Measurements from ENCODE around the gene GTF2H1.
A peak's percentile ranks its signal among the peaks of the same experiment; 100 is the strongest.
"Not testable (repeated sequence)": the region's sequence is repeated elsewhere in the genome, so short reads cannot be mapped to it uniquely, and the experiment has no call there.

The GTF2H1 gene

DNA sequence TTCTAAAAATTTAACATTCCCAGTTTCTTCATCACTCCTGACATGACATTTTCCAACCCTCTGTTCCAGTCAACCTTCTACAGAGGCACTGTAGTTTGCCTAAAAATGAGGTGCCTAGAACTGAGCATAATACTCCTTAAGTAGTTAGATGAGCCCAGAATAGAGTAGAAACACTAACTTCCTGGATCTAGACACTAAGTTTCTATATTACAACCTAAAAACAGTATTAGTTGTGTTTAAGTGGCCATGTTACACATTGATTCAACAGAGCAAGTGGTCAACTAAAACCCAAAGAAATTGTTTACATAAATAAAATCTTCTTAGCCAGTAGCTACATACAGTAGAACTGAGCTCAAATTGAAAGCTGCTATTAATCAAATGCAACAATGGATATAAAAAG, 1.8 kb upstream of the GTF2H1 start:
- peaks cover 15% of the 10 kb centered on the region for H3K36me3 ChIP-seq
- H3K27ac ChIP-seq: no peak overlapping the region
- H3K9me3 ChIP-seq (ENCODE audit: severe bottlenecking): no peaks in the 10 kb centered on the region
- H3K4me3 ChIP-seq (ENCODE audit: low read depth, low read length): no peak overlapping the region
- no peak for DNase-seq
- H3K27me3 ChIP-seq (ENCODE audit: insufficient read depth, low read depth, severe bottlenecking): no peaks in the 10 kb centered on the region
- TF ChIP-seq, protein P1, sequence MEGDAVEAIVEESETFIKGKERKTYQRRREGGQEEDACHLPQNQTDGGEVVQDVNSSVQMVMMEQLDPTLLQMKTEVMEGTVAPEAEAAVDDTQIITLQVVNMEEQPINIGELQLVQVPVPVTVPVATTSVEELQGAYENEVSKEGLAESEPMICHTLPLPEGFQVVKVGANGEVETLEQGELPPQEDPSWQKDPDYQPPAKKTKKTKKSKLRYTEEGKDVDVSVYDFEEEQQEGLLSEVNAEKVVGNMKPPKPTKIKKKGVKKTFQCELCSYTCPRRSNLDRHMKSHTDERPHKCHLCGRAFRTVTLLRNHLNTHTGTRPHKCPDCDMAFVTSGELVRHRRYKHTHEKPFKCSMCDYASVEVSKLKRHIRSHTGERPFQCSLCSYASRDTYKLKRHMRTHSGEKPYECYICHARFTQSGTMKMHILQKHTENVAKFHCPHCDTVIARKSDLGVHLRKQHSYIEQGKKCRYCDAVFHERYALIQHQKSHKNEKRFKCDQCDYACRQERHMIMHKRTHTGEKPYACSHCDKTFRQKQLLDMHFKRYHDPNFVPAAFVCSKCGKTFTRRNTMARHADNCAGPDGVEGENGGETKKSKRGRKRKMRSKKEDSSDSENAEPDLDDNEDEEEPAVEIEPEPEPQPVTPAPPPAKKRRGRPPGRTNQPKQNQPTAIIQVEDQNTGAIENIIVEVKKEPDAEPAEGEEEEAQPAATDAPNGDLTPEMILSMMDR (IDR thresholded peaks at IDR 0.05; ENCODE audit: low read depth, low read length): no peak

DNA sequence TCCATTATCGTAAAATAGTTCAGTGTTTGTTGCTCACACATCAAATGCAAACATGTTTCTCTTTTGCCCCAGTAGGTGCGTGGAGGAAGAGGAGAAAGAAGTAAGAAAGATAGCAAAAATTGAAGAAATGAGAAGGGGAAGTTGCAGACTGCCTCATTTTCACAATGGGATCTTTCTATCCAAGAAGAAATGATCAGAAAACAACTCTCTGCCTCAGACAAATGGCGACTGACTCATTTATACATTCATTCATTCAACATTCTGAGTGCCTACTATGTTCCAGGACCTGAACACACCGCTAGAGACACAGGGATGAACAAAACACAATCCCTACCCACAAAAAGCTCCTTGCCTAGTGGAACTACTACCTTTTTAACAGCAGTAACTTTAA, 794 bp upstream of the GTF2H1 start:
- DNase-seq: no peak
- TF ChIP-seq, protein P1 (IDR thresholded peaks at IDR 0.05; ENCODE audit: low read depth, low read length): no peak
- no peaks in the 10 kb centered on the region for H3K27me3 ChIP-seq (ENCODE audit: insufficient read depth, low read depth, severe bottlenecking)
- peaks cover 19% of the 10 kb centered on the region for H3K36me3 ChIP-seq
- no peaks in the 10 kb centered on the region for H3K9me3 ChIP-seq (ENCODE audit: severe bottlenecking)
- H3K27ac ChIP-seq: peak overlapping the region; percentile 99
- peak overlapping the region; percentile 97 for H3K4me3 ChIP-seq (ENCODE audit: low read depth, low read length)

DNA sequence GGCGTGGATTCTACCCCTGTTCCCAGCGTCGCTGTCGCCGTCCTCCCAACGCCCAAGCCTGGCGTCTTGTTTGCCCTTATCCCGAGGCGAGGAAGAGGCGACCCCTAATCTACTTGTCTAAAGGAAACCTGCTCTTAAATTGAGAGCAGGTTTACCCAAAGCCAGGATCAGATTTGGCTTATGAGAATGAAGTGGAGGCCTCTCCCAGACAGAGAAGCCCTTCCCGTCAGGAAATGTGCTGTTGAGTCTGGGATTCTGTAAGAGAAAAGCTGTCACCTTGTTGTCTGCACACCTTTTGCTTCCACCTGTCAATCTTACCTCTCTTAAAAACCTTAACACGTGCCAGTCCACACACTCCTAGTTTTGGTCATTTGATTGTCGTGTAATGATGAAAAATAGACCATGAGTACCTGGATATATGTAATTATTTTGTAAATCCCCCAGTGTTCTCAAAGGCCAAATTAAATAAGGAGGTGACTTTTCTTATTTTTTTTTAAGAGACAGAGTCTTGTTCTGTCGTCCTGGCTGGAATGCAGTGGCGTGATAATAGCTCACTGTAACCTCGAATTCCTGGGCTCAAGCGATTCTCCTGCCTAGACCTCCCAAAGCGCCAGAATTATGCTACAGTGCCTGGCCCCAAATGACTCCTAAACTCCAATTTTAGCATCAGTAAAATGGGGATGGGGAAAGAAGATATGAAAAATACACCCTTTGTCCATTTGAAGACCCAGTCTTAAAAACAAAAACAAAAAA, 627 bp downstream of the GTF2H1 start:
- peak overlapping the region; percentile 99 for H3K27ac ChIP-seq

DNA sequence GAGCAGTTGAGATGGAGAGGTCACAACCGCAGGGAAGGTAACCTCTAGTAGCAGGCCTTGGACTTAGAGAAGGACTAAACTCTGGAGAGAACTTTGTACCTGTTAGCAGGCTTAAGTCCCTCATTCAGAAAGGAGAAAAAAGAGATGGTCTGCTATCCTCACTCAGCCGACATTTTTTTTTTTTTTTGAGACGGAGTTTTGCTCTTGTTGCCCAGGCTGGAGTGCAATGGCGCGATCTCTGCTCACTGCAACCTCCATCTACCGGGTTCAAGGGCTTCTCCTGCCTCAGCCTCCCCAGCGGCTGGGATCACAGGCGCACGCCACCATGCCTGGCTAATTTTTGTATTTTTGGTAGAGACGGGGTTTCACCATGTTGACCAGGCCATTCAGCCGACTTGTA, 1.5 kb downstream of the GTF2H1 start:
- H3K27ac ChIP-seq; H3K4me3 ChIP-seq (ENCODE audit: low read depth, low read length); H3K27me3 ChIP-seq (ENCODE audit: insufficient read depth, low read depth, severe bottlenecking): not testable (repeated sequence)

More for the DNA sequence above, 627 bp downstream of the GTF2H1 start:
- no peaks in the 10 kb centered on the region for H3K9me3 ChIP-seq (ENCODE audit: severe bottlenecking)
- no peak for DNase-seq
- H3K27me3 ChIP-seq (ENCODE audit: insufficient read depth, low read depth, severe bottlenecking): no peaks in the 10 kb centered on the region
- peak overlapping the region; percentile 97 for H3K4me3 ChIP-seq (ENCODE audit: low read depth, low read length)
- H3K36me3 ChIP-seq: peaks cover 27% of the 10 kb centered on the region
- TF ChIP-seq, protein P1 (IDR thresholded peaks at IDR 0.05; ENCODE audit: low read depth, low read length): no peak

DNA sequence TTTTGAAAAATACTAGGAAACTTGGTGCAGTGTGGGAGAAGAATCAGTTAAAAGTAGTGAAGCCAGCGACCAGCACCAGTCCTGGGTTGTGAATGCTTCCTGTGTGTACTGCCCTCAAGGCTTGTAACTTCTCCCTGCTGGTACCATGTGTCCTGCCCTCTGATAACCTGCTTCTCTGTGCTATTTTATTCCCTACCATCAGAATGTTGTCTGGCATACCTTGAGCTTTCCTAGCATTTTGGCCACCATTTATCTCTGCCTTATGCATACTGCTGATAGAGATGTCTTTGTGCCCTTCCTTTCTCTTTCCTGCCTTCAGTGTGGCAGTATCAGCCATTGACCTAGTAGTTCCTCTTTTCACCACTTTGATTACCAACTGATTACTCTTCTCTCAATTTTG, 2.0 kb downstream of the GTF2H1 start:
- no peak for DNase-seq
- Histone ChIP-seq H3K4me3 (ENCODE audit: low read depth, low read length) (no peak overlapping the region), H3K36me3 (peaks cover 27% of the 10 kb centered on the region), H3K9me3 (ENCODE audit: severe bottlenecking) (no peaks in the 10 kb centered on the region), H3K27me3 (ENCODE audit: insufficient read depth, low read depth, severe bottlenecking) (no peaks in the 10 kb centered on the region), H3K27ac (no peak overlapping the region)
- TF ChIP-seq, protein P1 (IDR thresholded peaks at IDR 0.05; ENCODE audit: low read depth, low read length): no peak

More for the DNA sequence above, 1.5 kb downstream of the GTF2H1 start:
- H3K9me3 ChIP-seq (ENCODE audit: severe bottlenecking); DNase-seq: not testable (repeated sequence)
- peaks cover 27% of the 10 kb centered on the region for H3K36me3 ChIP-seq

DNA sequence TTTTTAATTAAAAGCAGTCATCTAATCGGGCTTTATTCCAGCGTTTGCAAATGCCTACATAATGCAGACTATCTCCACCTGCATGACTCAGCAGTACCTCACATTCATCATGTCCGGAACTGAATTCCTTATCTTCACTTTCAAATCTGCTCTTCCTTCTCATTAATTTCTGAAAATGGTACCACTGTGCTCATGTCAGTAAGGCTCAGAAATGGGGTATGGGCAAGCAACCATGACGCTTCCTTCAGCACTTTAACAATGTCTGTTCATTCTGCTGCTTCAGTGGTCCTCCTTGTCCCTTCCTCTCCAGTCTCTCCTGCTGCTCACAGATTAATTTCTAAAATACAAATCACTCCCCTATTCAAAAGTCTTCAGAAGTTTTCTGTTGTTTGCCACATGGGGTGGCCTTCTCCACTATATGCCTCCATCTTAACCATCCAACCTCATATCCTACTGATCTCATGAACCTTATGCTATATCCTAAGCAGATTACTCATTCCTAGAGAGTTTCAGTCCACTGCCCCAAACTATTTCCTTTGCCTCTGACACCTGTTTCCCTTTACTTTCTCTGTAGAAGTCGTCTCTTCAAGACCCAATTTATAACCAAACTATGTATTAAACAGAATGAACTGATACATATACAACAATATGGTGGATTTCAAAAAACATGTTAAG, 7.0 kb downstream of the GTF2H1 start:
- DNase-seq: no peak
- TF ChIP-seq, protein P1 (IDR thresholded peaks at IDR 0.05; ENCODE audit: low read depth, low read length): no peak
- Histone ChIP-seq H3K27ac (no peak overlapping the region), H3K4me3 (ENCODE audit: low read depth, low read length) (no peak overlapping the region), H3K36me3 (peaks cover 46% of the 10 kb centered on the region), H3K27me3 (ENCODE audit: insufficient read depth, low read depth, severe bottlenecking) (no peaks in the 10 kb centered on the region), H3K9me3 (ENCODE audit: severe bottlenecking) (no peaks in the 10 kb centered on the region)

Data from WERI-Rb-1 (cell line).